ENCODE measurements around the gene FRRS1. TPM values are rescaled to one million over a fixed set of nuclear protein-coding genes. Genes with fewer than 3 reads are reported as not detected.

FRRS1 gene
- total RNA-seq, 6 experiments from 2014 or later = 19.6 to 44.0 (median 31.4) TPM

GRCh38 chr1:99662539-99663080 lies 103.8 kb downstream of the FRRS1 start:
- Histone ChIP-seq H3K27ac (peak overlapping the region in 2 of 3 donors; percentile 8 to 53), H3K36me3 (peaks cover 0 to 4% (median under 1%) of the 10 kb centered on the region in 4 donors), H3K4me1 (peaks cover 0 to 19% (median 0%) of the 10 kb centered on the region in 4 donors), H3K27me3 (no peaks in the 10 kb centered on the region), H3K4me3 (no peak overlapping the region), H3K9me3 (no peaks in the 10 kb centered on the region)
- TF ChIP-seq POLR2A (IDR thresholded peaks at IDR 0.05) (no peak), CTCF (IDR thresholded peaks at IDR 0.05) (no peak)
- intact Hi-C loops (cut with DNase I) = no loop called here
- 13% methylated on average over 3 of the region's 3 CpGs for WGBS (ENCODE audit: insufficient coverage, low coverage, low lambda C conversion rate, missing lambda C conversion rate)
- ATAC-seq = peak in 3 of 4 donors; percentile 63 to 78 (median 76)
- DNase-seq = no peak

DNA sequence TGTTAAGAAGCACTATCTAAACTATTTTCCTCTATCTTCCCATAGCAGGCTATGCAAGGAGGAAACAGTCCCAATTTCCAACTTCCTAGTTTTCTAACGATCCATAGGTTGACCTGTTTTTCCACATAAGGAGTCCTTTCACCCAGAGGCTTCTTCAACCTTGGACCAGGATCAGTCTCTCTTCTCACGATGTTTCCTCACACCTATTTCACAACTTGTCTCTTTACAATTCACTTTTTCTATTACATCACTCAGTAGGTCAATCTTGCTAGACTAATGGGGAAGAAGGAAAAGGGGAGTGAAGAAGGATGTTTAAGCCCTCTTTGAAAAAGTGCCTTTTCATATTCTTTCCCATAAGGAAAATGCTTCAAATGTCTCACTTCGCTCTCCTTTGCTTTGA lies 104.7 kb downstream of the FRRS1 start:
- H3K4me3 ChIP-seq = no peak overlapping the region
- H3K4me1 ChIP-seq = peaks cover 0 to 22% (median 0%) of the 10 kb centered on the region in 4 donors
- 47% methylated on average over 3 of the region's 3 CpGs for WGBS (ENCODE audit: insufficient coverage, low coverage, low lambda C conversion rate, missing lambda C conversion rate)
- intact Hi-C loops (cut with DNase I) = no loop called here
- ATAC-seq = peak; percentile 31 to 69 (median 43)
- H3K27me3 ChIP-seq = no peaks in the 10 kb centered on the region
- H3K36me3 ChIP-seq = no peaks in the 10 kb centered on the region
- H3K27ac ChIP-seq = peak overlapping the region in 2 of 3 donors; percentile 8 to 53
- no peaks in the 10 kb centered on the region for H3K9me3 ChIP-seq
- no peak for DNase-seq
- TF ChIP-seq POLR2A (IDR thresholded peaks at IDR 0.05) (no peak), CTCF (IDR thresholded peaks at IDR 0.05) (no peak)

GRCh38 chr1:99660496-99660895 lies 105.9 kb downstream of the FRRS1 start:
- H3K27me3 ChIP-seq = no peaks in the 10 kb centered on the region
- peak overlapping the region in 1 of 3 donors; percentile 4 for H3K27ac ChIP-seq
- 90% methylated on average over 2 of the region's 2 CpGs for WGBS (ENCODE audit: insufficient coverage, low coverage, low lambda C conversion rate, missing lambda C conversion rate)
- no peak overlapping the region for H3K4me3 ChIP-seq
- no peak for DNase-seq
- H3K9me3 ChIP-seq = no peaks in the 10 kb centered on the region
- peaks cover 0 to 27% (median 0%) of the 10 kb centered on the region in 4 donors for H3K4me1 ChIP-seq
- no peaks in the 10 kb centered on the region for H3K36me3 ChIP-seq
- TF ChIP-seq CTCF (IDR thresholded peaks at IDR 0.05) (no peak), POLR2A (IDR thresholded peaks at IDR 0.05) (no peak)
- intact Hi-C loops (cut with DNase I) = no loop called here
- ATAC-seq = no peak

DNA sequence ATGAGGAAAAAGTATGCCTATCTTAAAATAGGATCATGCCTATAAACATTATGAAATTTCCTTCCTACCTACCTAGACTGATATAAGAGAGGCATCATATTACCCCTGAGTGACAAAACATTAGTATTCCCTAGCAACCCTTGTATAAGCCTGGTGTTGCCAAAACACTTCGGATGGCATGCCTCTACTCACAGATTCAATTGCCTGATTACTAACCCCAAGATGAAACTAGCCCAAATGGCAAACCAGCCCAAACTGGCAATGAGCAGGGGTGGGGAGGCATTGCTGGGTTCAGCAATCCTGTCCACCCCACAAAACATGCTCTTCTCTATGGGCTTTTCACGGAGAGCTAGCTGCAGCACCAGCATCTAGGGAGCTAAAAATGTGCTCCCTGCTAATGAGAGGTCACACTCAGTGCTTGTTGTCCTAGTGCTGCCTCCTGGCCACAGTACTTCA lies 106.7 kb downstream of the FRRS1 start:
- no peaks in the 10 kb centered on the region for H3K27me3 ChIP-seq
- TF ChIP-seq CTCF (IDR thresholded peaks at IDR 0.05) = no peak
- H3K9me3 ChIP-seq = no peaks in the 10 kb centered on the region
- peak overlapping the region in 1 of 3 donors; percentile 4 for H3K27ac ChIP-seq
- no peak overlapping the region for H3K4me3 ChIP-seq
- WGBS (ENCODE audit: insufficient coverage, low coverage, low lambda C conversion rate, missing lambda C conversion rate) = 43% methylated on average over 1 of the region's 2 CpGs
- H3K36me3 ChIP-seq = no peaks in the 10 kb centered on the region
- H3K4me1 ChIP-seq = peaks cover 0 to 30% (median 0%) of the 10 kb centered on the region in 4 donors
- ATAC-seq = peak in 3 of 4 donors; percentile 19 to 69 (median 26)
- intact Hi-C loops (cut with DNase I) = no loop called here
- no peak for DNase-seq

Small RNA genes within 50 kb of the gene (small RNA-seq; reads per million reads assigned to genes)
- 0 reads per million in 2 experiments for gene RF00019
- 0 reads per million in 2 experiments for gene RNU4-75P

Other genes starting within 250 kb of the FRRS1 start
- 10 to 100 TPM; 15.0 to 21.1 (median 18.2) TPM for gene PALMD, start 120.5 kb downstream of the FRRS1 start, total RNA-seq
- gene AGL, start 83.7 kb upstream of the FRRS1 start, total RNA-seq = 10 to 100 TPM; 22.5 to 46.5 (median 33.5) TPM
- gene SLC35A3, start 203.4 kb upstream of the FRRS1 start, total RNA-seq = 10 to 100 TPM; 15.5 to 29.8 (median 23.8) TPM

Measured in right lobe of liver (tissue), 6 donors.